HG03139 (cell line): ENCODE data around the gene UHRF1.

Experiments used
- ATAC-seq: cut with Tn5 transposase; IDR thresholded peaks from one replicate; pipeline ENCODE4 v1.9.1; 2021; ENCODE audit not compliant: unreplicated experiment

The UHRF1 gene

DNA sequence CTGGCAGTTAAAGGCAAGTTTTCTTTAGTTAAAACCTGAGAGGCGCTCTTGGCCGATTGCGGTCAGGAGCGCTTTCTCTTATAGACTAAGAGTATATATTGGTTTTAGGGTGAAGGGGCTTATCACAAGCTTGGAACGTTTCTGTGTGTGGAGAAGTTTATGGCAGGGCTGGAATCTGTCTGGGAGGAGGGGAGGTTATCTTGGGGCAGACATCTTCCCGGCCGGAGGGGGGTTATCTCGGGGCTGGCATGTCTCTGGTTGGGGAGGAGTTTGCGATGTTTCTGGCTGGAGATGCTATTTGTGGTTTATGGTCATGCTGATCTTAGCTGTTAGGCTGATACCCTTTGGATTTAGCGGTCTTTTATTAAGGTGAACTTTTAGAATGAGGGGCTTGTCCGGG is 78.0 kb downstream of the UHRF1 start:
- ATAC-seq, result no peak

GRCh38 chr19:4987692-4988370 is 78.5 kb downstream of the UHRF1 start:
- no peak for ATAC-seq

DNA sequence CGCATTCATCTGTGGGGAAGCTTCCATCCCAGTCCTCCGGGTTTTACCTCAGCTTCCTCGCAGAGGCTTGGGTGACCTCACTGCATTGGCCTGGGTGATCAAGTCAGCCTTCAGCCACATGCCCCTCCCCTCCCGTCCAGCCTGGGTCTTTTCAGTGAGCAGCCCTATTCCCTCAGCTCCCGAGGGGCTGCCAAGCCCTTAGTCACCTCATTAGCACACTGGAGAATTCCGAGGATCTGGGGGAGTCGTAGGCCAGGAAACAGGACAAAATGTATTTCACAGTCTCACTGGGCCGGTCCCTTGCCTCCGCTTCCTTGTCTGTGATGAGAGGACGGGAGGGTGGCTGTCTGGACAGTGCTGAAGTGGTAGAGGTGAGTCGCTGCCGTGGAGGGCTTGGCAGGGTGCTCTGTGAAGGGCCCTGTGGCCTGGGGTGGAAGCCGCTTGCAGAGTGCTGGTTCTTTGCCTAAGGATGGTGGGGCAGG is 79.5 kb downstream of the UHRF1 start:
- ATAC-seq, result no peak

GRCh38 chr19:4990306-4990705 is 81.0 kb downstream of the UHRF1 start:
- no peak for ATAC-seq

DNA sequence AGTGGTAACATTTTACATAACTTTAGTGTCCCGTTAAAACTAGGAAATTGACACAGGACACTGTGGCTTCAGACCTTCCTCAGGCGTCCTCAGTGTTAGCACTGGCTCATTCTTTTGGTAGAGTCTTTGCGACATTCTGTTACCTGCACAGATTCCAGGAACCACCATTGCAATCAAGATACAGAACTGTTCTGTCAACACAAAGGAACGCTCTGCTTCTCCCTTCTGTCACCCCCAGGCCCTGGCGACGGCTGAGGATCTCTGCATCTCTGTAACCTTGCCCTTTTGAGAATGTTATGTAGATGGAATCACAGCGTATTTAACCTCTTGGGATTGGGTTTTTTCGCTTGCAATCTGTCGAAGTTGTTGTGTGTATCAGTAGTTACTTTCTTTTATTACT is 82.2 kb downstream of the UHRF1 start:
- no peak for ATAC-seq

DNA sequence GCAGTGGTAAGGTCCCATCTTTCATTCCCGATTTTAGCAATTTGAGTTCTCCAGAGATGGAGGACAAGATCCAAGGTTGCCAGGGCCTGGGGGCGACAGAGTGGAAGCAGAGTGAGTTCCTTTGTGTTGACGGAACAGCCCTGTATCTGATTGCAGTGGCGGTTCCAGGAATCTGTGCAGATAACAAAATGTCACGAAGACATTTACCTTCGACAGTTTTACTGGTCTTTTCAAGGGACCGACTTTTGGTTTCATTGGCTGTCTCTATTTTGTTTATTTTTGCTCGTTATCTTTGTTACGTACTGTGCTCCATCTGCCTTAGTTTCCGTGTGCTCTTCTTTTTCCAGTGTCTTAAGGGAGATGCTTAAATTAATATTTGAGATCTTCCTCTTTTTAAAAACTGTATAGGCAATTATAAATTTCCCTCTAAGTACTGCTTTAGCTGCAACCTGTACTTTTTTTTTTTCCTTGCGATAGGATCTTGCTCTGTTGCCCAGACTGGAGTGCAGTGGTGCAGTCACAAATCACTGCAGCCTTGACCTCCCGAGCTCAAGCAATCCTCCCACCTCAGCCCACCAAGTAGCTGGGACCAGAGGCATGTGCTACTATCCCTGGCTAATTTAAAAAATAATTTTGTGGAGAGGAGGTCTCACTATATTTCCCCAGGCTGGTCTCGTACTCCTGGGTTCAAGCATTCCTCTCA is 82.8 kb downstream of the UHRF1 start:
- ATAC-seq, result no peak

DNA sequence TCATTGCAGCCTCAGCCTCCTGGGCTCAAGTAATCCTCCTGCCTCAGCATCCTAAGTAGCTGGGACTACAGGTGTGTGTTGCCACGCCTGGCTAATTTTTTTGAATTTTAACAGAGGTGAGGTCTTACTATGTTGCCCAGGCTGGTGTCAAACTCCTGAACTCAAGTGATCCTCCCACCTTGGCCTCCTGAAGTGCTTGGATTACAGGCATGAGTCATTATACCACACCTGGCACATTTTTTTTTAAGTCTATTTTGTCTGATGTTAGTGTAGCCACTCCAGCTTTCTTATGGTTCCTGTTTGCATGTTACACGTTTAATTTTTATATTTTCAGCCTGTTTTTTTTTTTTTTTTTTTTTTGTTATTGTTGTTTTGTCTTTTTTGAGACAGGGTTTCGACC is 84.4 kb downstream of the UHRF1 start:
- no peak for ATAC-seq

GRCh38 chr19:4996701-4997100 is 87.4 kb downstream of the UHRF1 start:
- ATAC-seq, result no peak

DNA sequence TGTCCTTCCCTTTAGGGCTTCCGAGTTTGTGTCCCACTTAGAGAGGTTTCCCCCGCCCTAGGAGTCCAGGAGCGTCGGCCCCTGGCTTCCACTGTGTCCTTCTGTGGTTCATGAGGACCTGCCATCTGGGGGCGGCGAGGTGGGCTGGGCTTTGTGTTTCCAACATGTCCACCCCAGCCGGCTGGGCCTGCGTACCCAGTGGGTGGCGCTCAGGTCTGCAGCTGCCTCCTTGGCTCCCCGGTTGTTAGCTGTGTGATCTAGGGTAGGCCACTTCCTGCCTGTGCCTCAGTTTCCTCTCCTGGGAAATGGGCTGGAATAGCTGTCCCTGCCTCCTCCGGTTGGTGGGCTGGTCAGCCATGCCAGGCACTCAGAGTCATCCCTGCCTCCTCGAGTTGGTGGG is 88.0 kb downstream of the UHRF1 start:
- ATAC-seq, result no peak

- ATAC-seq, result no peak
These were observed 90.9 kb downstream of the UHRF1 start for GRCh38 chr19:5000120-5000611.

DNA sequence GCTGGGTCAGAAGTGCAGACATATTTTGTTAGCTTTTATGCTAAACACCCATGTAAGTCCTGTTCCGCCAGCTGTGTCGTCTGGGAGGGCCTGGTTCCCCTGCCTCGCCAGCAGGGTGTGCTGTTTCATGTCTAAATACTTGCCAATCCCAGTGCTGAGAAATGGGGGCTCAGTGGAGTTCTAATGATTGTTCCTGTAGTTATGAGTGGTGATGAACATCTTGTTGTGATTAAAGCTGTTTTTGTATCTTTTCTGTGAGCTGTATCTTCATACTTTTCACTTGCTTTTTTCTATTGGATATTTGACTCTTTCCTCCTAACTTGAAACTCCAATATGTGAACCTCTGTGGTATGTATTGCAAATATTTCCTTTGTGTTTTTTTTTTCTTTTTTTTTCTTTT is 92.3 kb downstream of the UHRF1 start:
- ATAC-seq, result no peak

DNA sequence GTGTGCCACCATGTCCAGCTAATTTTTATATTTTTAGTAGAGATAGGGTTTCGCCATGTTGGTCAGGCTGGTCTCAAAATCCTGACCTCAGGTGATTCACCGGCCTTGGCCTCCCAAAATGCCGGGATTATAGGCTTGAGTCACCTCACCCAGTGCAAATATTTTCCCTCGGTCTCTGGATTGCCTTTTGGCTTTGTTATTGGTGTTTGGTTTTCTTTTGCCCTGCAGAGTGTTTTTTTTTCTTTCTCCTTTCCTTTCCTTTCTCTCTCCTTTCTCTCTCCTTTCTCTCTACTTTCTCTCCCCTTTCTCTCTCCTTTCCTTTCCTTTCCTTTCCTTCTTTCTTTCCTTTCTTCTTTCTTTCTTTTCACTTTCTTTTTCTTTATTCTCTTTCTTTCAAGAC is 92.8 kb downstream of the UHRF1 start:
- no peak for ATAC-seq

GRCh38 chr19:5003781-5004180 is 94.5 kb downstream of the UHRF1 start:
- no peak for ATAC-seq

DNA sequence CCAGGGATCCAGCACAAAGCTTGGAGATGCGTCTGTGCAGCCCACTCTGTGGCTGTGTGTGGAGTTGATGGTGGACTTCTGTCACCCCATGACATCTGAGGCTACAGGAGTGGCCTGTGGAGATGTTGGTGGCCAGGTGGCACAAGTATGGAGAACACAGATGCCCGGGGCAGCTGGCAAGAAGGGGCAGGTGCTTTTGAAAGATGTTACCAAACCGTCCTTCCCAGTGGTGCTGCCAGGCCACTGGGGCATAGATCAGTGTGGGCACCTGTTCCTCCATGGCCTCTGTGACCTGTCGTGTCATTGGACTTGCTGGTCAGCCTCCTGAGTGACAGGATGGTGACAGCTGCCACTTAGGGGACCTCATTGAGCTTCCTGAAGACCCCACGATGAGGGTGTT is 95.8 kb downstream of the UHRF1 start:
- no peak for ATAC-seq

DNA sequence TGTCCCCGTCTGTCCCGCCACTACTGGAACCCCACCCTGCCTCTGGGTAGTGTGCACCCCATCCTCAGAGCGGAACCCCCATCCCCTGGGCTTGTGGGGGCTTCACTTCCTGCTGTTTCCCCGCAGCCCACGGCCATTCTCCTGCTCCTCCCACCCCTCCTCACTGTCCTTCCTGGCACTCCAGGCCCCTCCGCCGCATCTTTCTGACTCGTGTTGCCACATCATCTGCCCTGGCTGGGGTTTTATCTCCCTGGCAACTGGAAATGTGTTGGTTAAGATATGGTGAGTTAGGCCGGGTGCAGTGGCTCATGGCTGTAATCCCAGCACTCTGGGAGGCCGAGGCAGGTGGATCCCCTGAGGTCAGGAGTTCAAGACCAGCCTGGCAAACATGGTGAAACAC is 96.9 kb downstream of the UHRF1 start:
- ATAC-seq, result no peak

GRCh38 chr19:5006821-5007220 is 97.5 kb downstream of the UHRF1 start:
- no peak for ATAC-seq
